Measurements from ENCODE around the gene SET.
"Not testable (repeated sequence)": the region's sequence is repeated elsewhere in the genome, so short reads cannot be mapped to it uniquely, and the experiment has no call there.

Gene SET

GRCh38 chr9:128688501-128689292, at the start of gene SET:
SET (plus strand) TSS chr9:128689222; CDS start chr9:128689583, 361 bp downstream.
- peak; percentile 85 to 96 (median 85) for DNase-seq (ENCODE audit: low read depth in 3 of 3)

GRCh38 chr9:128640603-128641002, 48.4 kb upstream of the SET start:
- DNase-seq (ENCODE audit: low read depth in 3 of 3): no peak

GRCh38 chr9:128642675-128643245, 46.3 kb upstream of the SET start:
- DNase-seq (ENCODE audit: low read depth in 3 of 3): no peak

- DNase-seq (ENCODE audit: low read depth in 3 of 3): no peak
Observed at GRCh38 chr9:128643519-128644300, 45.3 kb upstream of the SET start.

GRCh38 chr9:128648206-128648605, 40.8 kb upstream of the SET start:
- DNase-seq (ENCODE audit: low read depth in 3 of 3): peak; percentile 41 to 58 (median 52)

- no peak for DNase-seq (ENCODE audit: low read depth in 3 of 3)
Observed at GRCh38 chr9:128651798-128652197, 37.2 kb upstream of the SET start.

GRCh38 chr9:128653908-128654307, 35.1 kb upstream of the SET start:
- no peak for DNase-seq (ENCODE audit: low read depth in 3 of 3)

- DNase-seq (ENCODE audit: low read depth in 3 of 3): no peak
Observed at GRCh38 chr9:128654481-128654880, 34.5 kb upstream of the SET start.

- DNase-seq (ENCODE audit: low read depth in 3 of 3): peak; percentile 93 to 95 (median 94)
Observed at GRCh38 chr9:128656416-128657343, 32.3 kb upstream of the SET start, which contains the start of gene DYNC2I2. DYNC2I2 (minus strand) TSS chr9:128656847; CDS start chr9:128656726, 121 bp downstream.

- DNase-seq (ENCODE audit: low read depth in 3 of 3): no peak
Observed at GRCh38 chr9:128657344-128657704, 31.7 kb upstream of the SET start.

GRCh38 chr9:128657796-128658195, 31.2 kb upstream of the SET start:
- no peak for DNase-seq (ENCODE audit: low read depth in 3 of 3)

- not testable (repeated sequence) for DNase-seq (ENCODE audit: low read depth in 3 of 3)
Observed at GRCh38 chr9:128666481-128666941, 22.5 kb upstream of the SET start.

GRCh38 chr9:128669786-128670185, 19.2 kb upstream of the SET start:
- no peak for DNase-seq (ENCODE audit: low read depth in 3 of 3)

GRCh38 chr9:128675382-128675781, 13.6 kb upstream of the SET start:
- no peak for DNase-seq (ENCODE audit: low read depth in 3 of 3)

- DNase-seq (ENCODE audit: low read depth in 3 of 3): no peak
Observed at GRCh38 chr9:128677794-128678193, 11.2 kb upstream of the SET start.

- peak in 1 of 3 donors; percentile 11 for DNase-seq (ENCODE audit: low read depth in 3 of 3)
Observed at GRCh38 chr9:128683340-128684064, 5.5 kb upstream of the SET start.

- no peak for DNase-seq (ENCODE audit: low read depth in 3 of 3)
Observed at GRCh38 chr9:128684065-128684324, 5.0 kb upstream of the SET start.

GRCh38 chr9:128684325-128685199, 4.5 kb upstream of the SET start:
- DNase-seq (ENCODE audit: low read depth in 3 of 3): peak in 2 of 3 donors; percentile 71 to 77

- DNase-seq (ENCODE audit: low read depth in 3 of 3): peak in 1 of 3 donors; percentile 13
Observed at GRCh38 chr9:128685636-128686489, 3.2 kb upstream of the SET start.
